Activated CD4-positive, alpha-beta T cell treated with anti-CD3 and anti-CD28 coated beads, Interleukin-2, amount 10 ng/mL, durations not matched to agents 24 days and 14 days (primary cell): ENCODE measurements around the gene TOX2. TPM values are rescaled to one million over a fixed set of nuclear protein-coding genes. Genes with fewer than 3 reads are reported as not detected.

Experiments used
- DNase-seq: peaks from one replicate; pipeline ENCODE4 v3.0.0; 2022
- H3K27ac Mint-ChIP-seq: one replicate; pipeline ENCODE4 v1.8.0; 2022; ENCODE audit warnings: mild to moderate bottlenecking, mixed read lengths
- H3K27me3 Mint-ChIP-seq: one replicate; pipeline ENCODE4 v1.8.0; 2022; ENCODE audit warnings: mixed read lengths
- H3K36me3 Mint-ChIP-seq: one replicate; pipeline ENCODE4 v1.8.0; 2022; ENCODE audit warnings: low read depth, mild to moderate bottlenecking, mixed read lengths
- H3K4me1 Mint-ChIP-seq: one replicate; pipeline ENCODE4 v1.8.0; 2021; ENCODE audit warnings: mixed read lengths
- H3K4me3 Mint-ChIP-seq: one replicate; pipeline ENCODE4 v1.8.0; 2022; ENCODE audit warnings: mild to moderate bottlenecking, moderate library complexity, mixed read lengths
- H3K9me3 Mint-ChIP-seq: one replicate; pipeline ENCODE4 v1.8.0; 2021; ENCODE audit warnings: mixed read lengths
- intact Hi-C: fragments of 100-400 bp; cut with micrococcal nuclease; formaldehyde crosslinking; loops from one replicate; pipeline ENCODE4 v1.15.1; 2023
- total RNA-seq: library from RNA; stranded (reverse); gene quantifications from 2 replicates; pipeline ENCODE4 v1.2.3, GENCODE V29; 2022

Gene TOX2
- total RNA-seq, 1 donor from 2014 or later = 2.6 TPM

DNA sequence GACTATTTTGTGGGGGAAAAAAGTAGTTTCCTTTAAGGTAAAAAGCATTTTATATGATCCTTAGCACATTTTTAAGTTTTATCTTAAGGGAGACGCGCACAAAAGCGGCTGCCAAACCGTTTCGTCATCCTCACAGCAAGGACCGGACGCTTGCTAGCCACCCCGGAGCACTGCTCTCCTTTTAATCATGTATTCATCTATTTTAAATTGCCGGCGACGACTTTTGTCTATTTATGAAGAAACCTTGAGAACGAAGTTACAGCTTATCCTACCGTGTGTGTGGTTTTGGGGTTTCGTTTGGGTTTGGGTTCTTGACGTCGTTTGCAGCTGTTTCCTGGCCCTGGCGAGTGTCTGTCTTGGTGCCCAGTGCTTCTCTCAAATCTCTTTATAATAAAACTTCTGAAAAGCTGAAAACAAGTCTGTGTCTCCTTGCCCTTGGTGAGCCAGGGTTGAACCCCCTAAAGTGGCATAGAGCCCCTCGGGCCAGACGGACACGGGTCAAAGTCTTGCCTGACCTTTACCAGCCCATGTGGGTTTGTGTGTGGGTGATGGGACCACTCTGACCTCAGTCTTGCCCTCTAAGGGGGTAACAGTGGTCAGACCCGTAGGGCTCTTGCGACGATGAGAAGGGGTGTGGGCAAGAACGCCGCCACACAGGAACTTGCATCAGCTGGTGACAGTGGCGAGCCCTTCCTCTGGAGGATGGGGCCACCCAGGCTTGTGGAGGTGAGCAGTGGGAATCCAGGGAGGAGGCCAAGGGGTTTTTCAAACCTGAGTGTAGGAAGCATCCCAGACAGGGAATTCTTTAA is 154.8 kb downstream of the TOX2 start:
- Mint-ChIP-seq H3K27ac (peak overlapping the region; percentile 93), H3K4me1 (peaks cover 52% of the 10 kb centered on the region), H3K4me3 (peak overlapping the region; percentile 77), H3K36me3 (no peaks in the 10 kb centered on the region), H3K27me3 (peaks cover 2% of the 10 kb centered on the region), H3K9me3 (no peaks in the 10 kb centered on the region)
- peak; percentile 92 for DNase-seq
- intact Hi-C loops = loop anchor here (1.0 to 10.0 kb wide), 4 partner anchors 42 to 318 kb away; no protein-coding TSS in a partner anchor

GRCh38 chr20:44070139-44070900 is 155.7 kb downstream of the TOX2 start:
- Mint-ChIP-seq H3K4me1 (peaks cover 61% of the 10 kb centered on the region), H3K27me3 (peaks cover 2% of the 10 kb centered on the region), H3K9me3 (no peaks in the 10 kb centered on the region), H3K27ac (peak overlapping the region; percentile 93), H3K36me3 (no peaks in the 10 kb centered on the region), H3K4me3 (peak overlapping the region; percentile 77)
- DNase-seq = peak; percentile 84
- intact Hi-C loops = loop anchor here (10.0 kb wide), 1 partner anchor 226 kb away; no protein-coding TSS in a partner anchor

DNA sequence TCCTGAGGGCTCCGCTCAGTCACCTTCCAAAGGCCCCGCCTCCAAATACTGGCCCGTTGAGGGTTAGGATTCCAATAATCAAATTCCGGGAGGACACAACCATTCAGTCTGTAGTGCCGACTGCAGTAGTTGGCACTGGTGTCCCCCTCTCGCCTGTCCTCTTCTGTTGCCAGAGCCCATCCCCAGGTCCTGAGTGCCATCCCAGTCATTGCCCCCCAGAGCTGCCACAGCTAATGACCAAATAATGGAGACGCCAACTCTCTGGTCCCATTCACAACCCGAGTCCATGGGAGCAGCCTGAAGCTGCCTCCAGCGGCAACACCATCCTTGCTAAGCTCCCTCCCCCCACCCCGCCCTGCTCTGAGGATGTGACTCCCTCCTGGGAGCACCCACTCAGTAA is 156.4 kb downstream of the TOX2 start:
- H3K4me3 Mint-ChIP-seq = no peak overlapping the region
- no peak for DNase-seq
- intact Hi-C loops = loop anchor here (10.0 kb wide), 1 partner anchor 226 kb away; no protein-coding TSS in a partner anchor
- no peaks in the 10 kb centered on the region for H3K36me3 Mint-ChIP-seq
- H3K4me1 Mint-ChIP-seq = peaks cover 66% of the 10 kb centered on the region
- no peak overlapping the region for H3K27ac Mint-ChIP-seq
- no peaks in the 10 kb centered on the region for H3K9me3 Mint-ChIP-seq
- peaks cover 2% of the 10 kb centered on the region for H3K27me3 Mint-ChIP-seq

- H3K9me3 Mint-ChIP-seq = no peaks in the 10 kb centered on the region
- peak; percentile 55 for DNase-seq
- H3K27me3 Mint-ChIP-seq = peaks cover under 1% of the 10 kb centered on the region
- intact Hi-C loops = loop anchor here (10.0 kb wide), 1 partner anchor 227 kb away; no protein-coding TSS in a partner anchor
- H3K4me3 Mint-ChIP-seq = peak overlapping the region; percentile 39
- peaks cover 66% of the 10 kb centered on the region for H3K4me1 Mint-ChIP-seq
- H3K27ac Mint-ChIP-seq = no peak overlapping the region
- no peaks in the 10 kb centered on the region for H3K36me3 Mint-ChIP-seq
Measured at GRCh38 chr20:44071526-44072111, 157.0 kb downstream of the TOX2 start.

DNA sequence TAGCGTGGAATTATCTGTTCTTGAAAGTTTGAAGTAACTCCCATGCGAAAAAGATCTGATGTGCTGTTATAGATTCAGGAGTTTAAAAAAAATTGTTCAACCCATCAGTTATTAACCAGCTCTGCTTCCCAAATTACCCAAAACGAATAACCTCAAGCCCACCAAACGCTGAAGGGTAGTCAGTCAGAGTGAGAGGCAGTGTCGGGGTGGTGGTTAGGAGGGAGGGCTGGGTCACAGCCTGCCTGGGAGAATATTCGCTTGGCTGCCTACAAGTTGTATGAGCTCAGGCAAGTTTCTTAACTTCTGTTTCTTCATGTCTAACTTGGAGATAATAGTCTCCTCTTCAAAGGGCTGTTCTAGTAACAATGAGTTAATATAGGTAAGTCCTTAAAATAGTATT is 157.7 kb downstream of the TOX2 start:
- DNase-seq = no peak
- Mint-ChIP-seq H3K27ac (no peak overlapping the region), H3K4me3 (no peak overlapping the region), H3K9me3 (no peaks in the 10 kb centered on the region), H3K4me1 (peaks cover 66% of the 10 kb centered on the region), H3K36me3 (no peaks in the 10 kb centered on the region), H3K27me3 (no peaks in the 10 kb centered on the region)
- intact Hi-C loops = loop anchor here (10.0 kb wide), 1 partner anchor 228 kb away; no protein-coding TSS in a partner anchor

DNA sequence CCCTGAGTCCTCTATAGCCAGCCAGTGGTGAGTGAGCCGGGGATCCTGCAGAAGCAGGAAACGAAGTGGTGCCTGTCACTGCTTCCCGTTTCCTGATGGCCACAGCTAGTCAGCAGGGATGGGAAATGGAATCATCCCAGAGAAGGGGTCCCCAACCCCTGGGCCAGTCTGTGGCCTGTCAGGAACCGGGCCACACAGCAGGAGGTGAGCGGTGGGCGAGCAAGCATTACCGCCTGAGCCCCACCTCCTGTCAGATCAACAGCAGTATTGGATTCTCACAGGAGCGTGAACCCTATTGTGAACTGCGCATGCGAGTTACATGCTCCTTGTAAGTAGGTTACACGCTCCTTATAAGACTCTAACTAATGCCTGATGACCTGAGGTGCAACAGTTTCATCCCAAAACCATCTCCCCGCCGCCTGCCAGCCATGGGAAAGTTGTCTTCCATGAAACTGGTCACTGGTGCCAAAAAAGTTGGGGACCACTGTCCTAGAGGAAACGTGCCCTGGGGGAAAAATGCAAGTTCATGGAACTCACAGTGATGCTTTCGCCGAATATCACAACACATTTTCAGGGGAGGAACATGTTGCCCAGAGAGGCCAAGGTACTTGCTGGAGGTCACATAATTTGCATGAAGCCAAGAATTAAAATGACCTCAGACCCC is 158.5 kb downstream of the TOX2 start:
- no peak overlapping the region for H3K27ac Mint-ChIP-seq

GRCh38 chr20:44073675-44074071 is 159.0 kb downstream of the TOX2 start:
- H3K27ac Mint-ChIP-seq = no peak overlapping the region
- DNase-seq = peak; percentile 54
- no peaks in the 10 kb centered on the region for H3K27me3 Mint-ChIP-seq
- H3K36me3 Mint-ChIP-seq = no peaks in the 10 kb centered on the region
- H3K4me3 Mint-ChIP-seq = no peak overlapping the region
- H3K4me1 Mint-ChIP-seq = peaks cover 61% of the 10 kb centered on the region
- intact Hi-C loops = loop anchor here (10.0 kb wide), 1 partner anchor 229 kb away; no protein-coding TSS in a partner anchor
- no peaks in the 10 kb centered on the region for H3K9me3 Mint-ChIP-seq

More for the DNA sequence above, 158.5 kb downstream of the TOX2 start:
- Mint-ChIP-seq H3K27me3 (no peaks in the 10 kb centered on the region), H3K4me3 (no peak overlapping the region), H3K9me3 (no peaks in the 10 kb centered on the region), H3K4me1 (peaks cover 63% of the 10 kb centered on the region), H3K36me3 (no peaks in the 10 kb centered on the region)
- peak; percentile 57 for DNase-seq
- intact Hi-C loops = loop anchor here (10.0 kb wide), 1 partner anchor 228 kb away; no protein-coding TSS in a partner anchor

DNA sequence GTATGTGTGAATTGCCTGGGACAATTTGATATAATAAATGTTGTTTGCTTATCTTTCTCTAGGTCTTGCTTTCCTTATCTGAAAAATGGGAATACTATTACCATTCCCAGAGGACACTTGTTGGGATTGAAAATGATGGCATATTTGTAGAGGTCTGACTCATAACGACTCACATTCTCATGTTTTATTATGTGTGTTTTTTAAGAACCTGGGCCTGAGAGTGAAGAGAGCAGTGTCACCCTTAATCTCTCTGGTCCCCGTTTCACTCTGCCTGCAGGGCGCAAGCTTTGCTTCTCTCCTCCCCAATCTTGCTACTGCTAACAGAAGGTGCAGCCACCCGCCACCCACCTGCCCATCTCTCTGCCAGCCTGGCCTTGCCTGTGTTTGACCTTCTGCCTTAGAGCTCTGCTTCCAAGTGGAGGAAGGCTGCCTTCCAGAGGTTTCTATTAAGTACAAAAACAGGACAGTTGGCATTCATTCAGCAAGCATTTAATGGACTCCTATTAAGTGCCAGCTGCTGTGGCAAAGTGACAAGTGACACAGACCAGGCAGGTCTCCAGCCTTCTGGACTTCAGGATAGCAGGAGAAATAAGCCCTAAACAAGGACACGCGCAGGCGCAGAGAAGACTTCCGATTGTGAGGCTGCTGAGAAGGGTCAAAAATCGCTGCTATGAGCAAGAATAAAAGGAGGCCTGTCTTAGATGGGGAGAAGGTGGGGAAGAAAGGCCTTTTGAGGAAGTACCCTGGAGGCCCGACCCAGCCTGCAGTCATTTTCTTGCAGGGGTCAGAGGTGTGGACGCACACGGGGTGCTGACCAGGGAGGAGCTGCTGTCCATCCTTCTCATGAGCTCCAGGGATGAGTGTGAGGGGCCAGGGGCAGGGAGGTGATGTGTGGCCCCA is 159.8 kb downstream of the TOX2 start:
- H3K36me3 Mint-ChIP-seq = no peaks in the 10 kb centered on the region
- no peaks in the 10 kb centered on the region for H3K27me3 Mint-ChIP-seq
- intact Hi-C loops = loop anchor here (10.0 kb wide), 1 partner anchor 230 kb away; no protein-coding TSS in a partner anchor
- peaks cover 59% of the 10 kb centered on the region for H3K4me1 Mint-ChIP-seq
- no peak overlapping the region for H3K4me3 Mint-ChIP-seq
- no peaks in the 10 kb centered on the region for H3K9me3 Mint-ChIP-seq
- peak; percentile 54 for DNase-seq
- no peak overlapping the region for H3K27ac Mint-ChIP-seq

- peaks cover 57% of the 10 kb centered on the region for H3K4me1 Mint-ChIP-seq
- no peak overlapping the region for H3K4me3 Mint-ChIP-seq
- no peak overlapping the region for H3K27ac Mint-ChIP-seq
- no peaks in the 10 kb centered on the region for H3K9me3 Mint-ChIP-seq
- no peaks in the 10 kb centered on the region for H3K36me3 Mint-ChIP-seq
- no peak for DNase-seq
- intact Hi-C loops = loop anchor here (10.0 kb wide), 1 partner anchor 231 kb away; no protein-coding TSS in a partner anchor
- no peaks in the 10 kb centered on the region for H3K27me3 Mint-ChIP-seq
Measured at GRCh38 chr20:44075191-44075949, 160.7 kb downstream of the TOX2 start.

- Mint-ChIP-seq H3K27me3 (no peaks in the 10 kb centered on the region), H3K27ac (no peak overlapping the region), H3K4me3 (no peak overlapping the region), H3K9me3 (no peaks in the 10 kb centered on the region), H3K4me1 (peaks cover 57% of the 10 kb centered on the region), H3K36me3 (no peaks in the 10 kb centered on the region)
- intact Hi-C loops = loop anchor here (10.0 kb wide), 1 partner anchor 231 kb away; no protein-coding TSS in a partner anchor
- DNase-seq = peak; percentile 54
Measured at GRCh38 chr20:44075950-44076232, 161.2 kb downstream of the TOX2 start.

- Mint-ChIP-seq H3K27ac (no peak overlapping the region), H3K27me3 (no peaks in the 10 kb centered on the region), H3K36me3 (no peaks in the 10 kb centered on the region), H3K4me1 (peaks cover 36% of the 10 kb centered on the region), H3K9me3 (no peaks in the 10 kb centered on the region), H3K4me3 (no peak overlapping the region)
- no peak for DNase-seq
- intact Hi-C loops = loop anchor here (10.0 kb wide), 1 partner anchor 234 kb away; no protein-coding TSS in a partner anchor
Measured at GRCh38 chr20:44079291-44079690, 164.6 kb downstream of the TOX2 start.

GRCh38 chr20:44080064-44080463 is 165.4 kb downstream of the TOX2 start:
- Mint-ChIP-seq H3K36me3 (no peaks in the 10 kb centered on the region), H3K9me3 (no peaks in the 10 kb centered on the region), H3K27me3 (peaks cover 2% of the 10 kb centered on the region), H3K4me1 (peaks cover 28% of the 10 kb centered on the region), H3K4me3 (no peak overlapping the region), H3K27ac (no peak overlapping the region)
- intact Hi-C loops = loop anchor here (1.0 to 5.0 kb wide), 5 partner anchors 24 to 542 kb away; no protein-coding TSS in a partner anchor
- DNase-seq = peak; percentile 54
